GM19099 (cell line): Measurements from ENCODE around the gene F8.

Experiments used
- POLR2A ChIP-seq: IDR thresholded peaks from 3 replicates; pipeline ENCODE4 v1.6.1; 2011; ENCODE audit warnings: low read depth; ENCODE audit not compliant: insufficient read length; ENCODE audit errors: extremely low read depth

The F8 gene

GRCh38 chrX:154805696-154806091 is 216.8 kb downstream of the F8 start:
- no peak for TF ChIP-seq POLR2A

GRCh38 chrX:154804957-154805695 is 217.4 kb downstream of the F8 start, which contains the start of gene MPP1:
MPP1 (minus strand) TSS chrX:154805485; CDS start chrX:154805373, 112 bp downstream.
- peak; percentile 57 for TF ChIP-seq POLR2A

- no peak for TF ChIP-seq POLR2A
Measured at GRCh38 chrX:154804261-154804956, 218.1 kb downstream of the F8 start.

- TF ChIP-seq POLR2A, result no peak
Measured at GRCh38 chrX:154802947-154803346, 219.6 kb downstream of the F8 start.

- TF ChIP-seq POLR2A, result no peak
Measured at GRCh38 chrX:154800478-154801210, 221.9 kb downstream of the F8 start.

GRCh38 chrX:154799556-154800348 is 222.8 kb downstream of the F8 start:
- TF ChIP-seq POLR2A, result no peak

- TF ChIP-seq POLR2A, result no peak
Measured at GRCh38 chrX:154797006-154797405, 225.5 kb downstream of the F8 start.

GRCh38 chrX:154795016-154795415 is 227.5 kb downstream of the F8 start:
- no peak for TF ChIP-seq POLR2A

- no peak for TF ChIP-seq POLR2A
Measured at GRCh38 chrX:154793084-154793795, 229.3 kb downstream of the F8 start.

- TF ChIP-seq POLR2A, result no peak
Measured at GRCh38 chrX:154791939-154792338, 230.6 kb downstream of the F8 start.

GRCh38 chrX:154791467-154791866 is 231.1 kb downstream of the F8 start:
- TF ChIP-seq POLR2A, result no peak
